NB4 (cell line): ENCODE measurements around the gene SDE2.
"Not testable (repeated sequence)": the region's sequence is repeated elsewhere in the genome, so short reads cannot be mapped to it uniquely, and the experiment has no call there.

ENCODE experiments used
- DNase-seq: peaks from one replicate; pipeline ENCODE4 v3.0.0; 2010; ENCODE audit warnings: low read depth
- H3K4me3 ChIP-seq: one replicate; pipeline ENCODE4 v1.5.1; 2011; ENCODE audit warnings: mild to moderate bottlenecking, low read depth, low read length, moderate library complexity
- CTCF ChIP-seq: IDR thresholded peaks from one replicate; pipeline ENCODE4 v1.5.1; 2012; ENCODE audit warnings: low read depth, low read length
- MAX ChIP-seq: IDR thresholded peaks from 2 replicates; pipeline ENCODE4 v1.6.1; 2011; ENCODE audit warnings: low read depth, low read length
- MYC ChIP-seq: IDR thresholded peaks from 2 replicates; pipeline ENCODE4 v1.6.1; 2011; ENCODE audit warnings: low read depth, low read length
- POLR2A ChIP-seq: IDR thresholded peaks from 2 replicates; pipeline ENCODE4 v1.6.1; 2011; ENCODE audit warnings: mild to moderate bottlenecking; ENCODE audit not compliant: insufficient read length; ENCODE audit errors: extremely low read depth

The SDE2 gene

GRCh38 chr1:225941187-225941941, 57.8 kb downstream of the SDE2 start, which contains the start of gene LEFTY2:
LEFTY2 (minus strand) TSS chr1:225941220; CDS start chr1:225941140, 80 bp downstream.
- no peak within 1 kb of the TSS for H3K4me3 ChIP-seq
- TF ChIP-seq CTCF (no peak), MYC (no peak), POLR2A (no peak), MAX (no peak)
- DNase-seq, result no peak

GRCh38 chr1:225940385-225941151, 58.6 kb downstream of the SDE2 start:
- TF ChIP-seq POLR2A, result no peak
- TF ChIP-seq MYC, result no peak
- TF ChIP-seq MAX, result no peak
- TF ChIP-seq CTCF, result no peak
- DNase-seq, result no peak
- H3K4me3 ChIP-seq, result no peak overlapping the region

- H3K4me3 ChIP-seq, DNase-seq: not testable (repeated sequence)
Measured at GRCh38 chr1:225939939-225940310, 59.2 kb downstream of the SDE2 start.

GRCh38 chr1:225939097-225939938, 59.8 kb downstream of the SDE2 start:
- DNase-seq, H3K4me3 ChIP-seq: not testable (repeated sequence)

GRCh38 chr1:225937048-225937968, 61.8 kb downstream of the SDE2 start:
- TF ChIP-seq MYC (no peak), POLR2A (no peak), CTCF (no peak)
- no peak for DNase-seq
- H3K4me3 ChIP-seq, result no peak overlapping the region

- H3K4me3 ChIP-seq, result no peak overlapping the region
- TF ChIP-seq MYC, result no peak
- TF ChIP-seq CTCF, result no peak
- TF ChIP-seq POLR2A, result no peak
- no peak for TF ChIP-seq MAX
- DNase-seq, result no peak
Measured at GRCh38 chr1:225936523-225936922, 62.6 kb downstream of the SDE2 start.

GRCh38 chr1:225936086-225936485, 63.1 kb downstream of the SDE2 start:
- not testable (repeated sequence) for H3K4me3 ChIP-seq, DNase-seq
